Pons (tissue), 1 donor: ENCODE data around the gene ATF4.
"Not testable (repeated sequence)": the region's sequence is repeated elsewhere in the genome, so short reads cannot be mapped to it uniquely, and the experiment has no call there.

Experiments used
- DNase-seq: peaks from one replicate; pipeline ENCODE4 v3.0.0-alpha.2; 2016; ENCODE audit warnings: low spot score

The ATF4 gene

GRCh38 chr22:39511226-39511625 lies 9.1 kb upstream of the ATF4 start:
- DNase-seq = no peak

DNA sequence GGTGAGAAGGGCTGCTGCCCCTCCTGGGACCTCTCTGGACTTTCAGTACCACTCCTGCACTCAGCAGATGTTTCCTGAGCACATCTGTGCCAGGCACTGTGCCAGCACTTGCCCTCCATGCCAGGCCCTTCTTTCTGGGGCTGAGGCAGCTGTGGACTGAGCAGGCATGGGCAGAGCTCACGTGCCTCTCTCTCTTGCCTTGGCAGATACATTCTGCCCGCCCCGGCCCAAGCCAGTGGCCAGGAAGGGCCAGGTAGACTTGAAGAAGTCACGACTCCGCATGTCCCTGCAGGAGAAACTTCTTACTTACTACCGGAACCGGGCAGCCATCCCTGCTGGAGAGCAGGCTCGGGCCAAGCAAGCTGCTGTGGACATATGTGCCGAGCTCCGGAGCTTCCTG lies 8.3 kb upstream of the ATF4 start:
- no peak for DNase-seq

GRCh38 chr22:39513791-39514190 lies 6.6 kb upstream of the ATF4 start:
- DNase-seq = no peak

DNA sequence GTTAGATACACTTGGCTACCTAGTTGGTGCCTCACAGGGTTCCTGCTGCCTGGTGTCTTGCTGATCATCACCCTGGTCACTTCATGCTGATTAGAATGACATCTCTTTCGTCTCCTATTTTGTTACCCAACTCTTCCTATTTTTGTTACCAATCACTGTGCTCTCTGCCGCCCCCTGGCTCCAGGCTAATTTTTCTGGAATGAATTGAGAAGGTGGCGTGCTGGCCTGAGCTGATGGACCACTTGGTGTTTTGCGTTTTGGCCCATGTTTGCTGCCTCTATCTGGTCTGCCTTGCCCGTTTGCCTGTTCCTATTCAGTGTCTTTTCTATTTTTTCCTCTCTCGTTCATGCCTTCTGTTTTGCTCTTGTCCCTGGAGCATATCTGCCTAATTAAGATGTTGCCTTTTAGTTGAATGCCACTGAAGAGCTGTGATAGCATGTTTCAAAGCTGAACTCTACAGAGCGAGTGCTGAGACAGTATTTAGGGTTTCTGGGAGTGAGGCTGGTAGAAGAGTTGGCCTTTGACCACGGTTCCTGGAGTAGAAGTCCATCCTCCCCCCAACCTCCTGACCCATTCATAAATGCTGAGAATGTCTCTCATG lies 5.9 kb upstream of the ATF4 start:
- peak; percentile 70 for DNase-seq

GRCh38 chr22:39515266-39516050 lies 4.9 kb upstream of the ATF4 start:
- no peak for DNase-seq

- no peak for DNase-seq
These were observed 2.9 kb upstream of the ATF4 start for GRCh38 chr22:39517470-39517869.

DNA sequence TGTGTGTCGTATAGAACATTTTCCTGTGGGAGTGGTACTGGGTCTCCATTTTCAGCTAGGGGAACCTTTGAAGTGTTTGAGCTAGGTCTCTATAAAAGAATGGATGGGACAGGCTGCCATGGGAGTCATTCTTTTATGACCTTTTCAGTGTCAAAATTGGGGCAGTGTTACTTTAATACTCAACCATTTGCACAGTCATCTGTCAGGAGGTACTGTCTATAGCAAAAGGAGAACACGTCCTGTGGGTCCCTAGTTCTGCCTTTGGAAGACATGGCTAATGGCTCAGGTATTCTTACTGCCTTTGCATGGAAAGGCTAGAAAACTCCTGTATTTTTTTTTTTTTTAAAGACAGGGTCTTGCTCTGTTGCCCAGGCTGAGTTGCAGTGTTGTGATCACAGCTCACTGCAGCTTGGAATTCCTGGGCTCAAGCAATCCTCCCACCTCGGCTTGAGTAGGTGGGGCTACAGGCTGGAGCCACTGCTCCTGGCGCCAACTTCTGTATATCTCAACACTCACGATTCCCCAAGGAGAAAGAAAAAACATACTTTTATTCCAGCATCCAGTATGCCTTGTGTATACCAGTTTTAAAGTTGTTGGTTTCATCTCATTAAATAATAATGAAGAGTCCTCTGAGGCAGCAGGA lies 2.1 kb upstream of the ATF4 start:
- no peak for DNase-seq

GRCh38 chr22:39518996-39519680 lies 1.2 kb upstream of the ATF4 start:
- no peak for DNase-seq

GRCh38 chr22:39519681-39520225 lies 609 bp upstream of the ATF4 start:
- DNase-seq = peak; percentile 58

GRCh38 chr22:39521106-39521885 lies 934 bp downstream of the ATF4 start:
- DNase-seq = not testable (repeated sequence)

- not testable (repeated sequence) for DNase-seq
These were observed 1.7 kb downstream of the ATF4 start for GRCh38 chr22:39522091-39522490.

- DNase-seq = peak; percentile 41
These were observed 2.4 kb downstream of the ATF4 start for GRCh38 chr22:39522567-39523300.

GRCh38 chr22:39524089-39524752 lies 3.9 kb downstream of the ATF4 start:
- no peak for DNase-seq

GRCh38 chr22:39524753-39525657 lies 4.6 kb downstream of the ATF4 start:
- no peak for DNase-seq

- DNase-seq = no peak
These were observed 5.3 kb downstream of the ATF4 start for GRCh38 chr22:39525658-39525975.

- DNase-seq = no peak
These were observed 6.4 kb downstream of the ATF4 start for GRCh38 chr22:39526736-39527171.

DNA sequence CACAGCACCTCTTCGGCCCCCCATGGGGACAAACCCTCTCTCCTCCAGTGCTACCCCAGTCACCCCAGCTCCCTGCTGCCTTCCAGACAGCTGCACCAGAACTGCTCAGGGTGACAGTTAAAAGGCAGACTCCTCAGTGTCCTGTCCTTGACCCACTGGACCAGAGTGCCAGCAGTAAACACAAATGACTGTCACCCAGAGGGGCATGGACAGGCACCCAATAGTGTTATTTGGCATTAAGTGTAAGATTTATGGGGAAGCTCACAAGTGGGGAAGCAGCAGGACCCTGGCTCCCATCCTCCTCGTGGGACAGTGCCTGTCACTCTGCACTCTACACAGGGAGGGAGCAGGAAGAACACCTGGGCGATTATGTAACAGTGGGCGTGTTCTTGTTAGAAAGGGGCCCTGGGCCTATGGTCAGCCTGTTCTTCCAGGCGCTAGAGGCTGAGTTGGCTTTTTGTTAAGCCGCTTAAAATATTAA lies 7.2 kb downstream of the ATF4 start:
- DNase-seq = no peak

- DNase-seq = no peak
These were observed 7.8 kb downstream of the ATF4 start for GRCh38 chr22:39528080-39528661.
